NCI-H146 treated with DMSO at 0.1 percent for 48 hours (cell line): ENCODE data around the gene STK35.
"Not testable (repeated sequence)": the region's sequence is repeated elsewhere in the genome, so short reads cannot be mapped to it uniquely, and the experiment has no call there.

Source experiments
- DNase-seq: peaks from one replicate; lab custom pipeline; 2025; ENCODE audit not compliant: unreplicated experiment; lab: John Stamatoyannopoulos, UW

STK35 gene

DNA sequence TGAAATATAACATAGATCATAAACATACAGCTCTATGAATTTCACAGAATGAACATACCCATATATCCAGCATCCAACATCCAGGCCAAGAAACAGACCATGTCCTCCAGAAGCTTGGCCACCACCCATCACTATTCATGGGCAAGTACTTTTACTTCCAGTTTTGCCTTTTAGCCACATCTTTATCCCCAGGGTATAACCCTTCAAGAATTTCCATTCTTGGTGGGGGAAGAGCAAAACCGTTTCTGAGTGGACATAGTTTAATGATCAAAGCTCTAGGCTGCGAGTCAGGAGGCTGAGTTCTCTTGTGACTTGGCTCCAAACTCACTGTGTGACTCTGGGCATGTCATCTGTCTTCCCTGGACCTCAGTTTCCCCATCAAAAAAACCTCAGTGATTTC is 78.3 kb downstream of the STK35 start:
- no peak for DNase-seq

DNA sequence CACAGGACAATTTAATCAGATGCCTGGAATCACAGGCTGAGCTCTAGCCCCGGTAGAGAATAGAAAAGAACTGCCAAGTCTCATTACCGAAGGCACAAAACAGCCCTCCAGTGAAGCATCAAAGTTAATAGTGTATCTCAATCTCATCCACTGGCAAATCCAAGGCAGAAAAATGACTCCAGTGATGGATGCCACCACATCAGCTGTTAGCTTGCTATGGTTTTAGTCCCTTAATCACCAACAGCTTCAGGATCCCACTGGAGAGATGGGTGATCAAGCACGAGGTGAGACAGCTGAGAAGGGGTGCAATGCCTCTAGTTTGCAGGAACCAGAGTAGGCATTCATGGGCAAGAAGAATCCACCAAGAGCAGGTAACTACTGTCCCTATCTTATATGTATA is 81.8 kb downstream of the STK35 start:
- no peak for DNase-seq

DNA sequence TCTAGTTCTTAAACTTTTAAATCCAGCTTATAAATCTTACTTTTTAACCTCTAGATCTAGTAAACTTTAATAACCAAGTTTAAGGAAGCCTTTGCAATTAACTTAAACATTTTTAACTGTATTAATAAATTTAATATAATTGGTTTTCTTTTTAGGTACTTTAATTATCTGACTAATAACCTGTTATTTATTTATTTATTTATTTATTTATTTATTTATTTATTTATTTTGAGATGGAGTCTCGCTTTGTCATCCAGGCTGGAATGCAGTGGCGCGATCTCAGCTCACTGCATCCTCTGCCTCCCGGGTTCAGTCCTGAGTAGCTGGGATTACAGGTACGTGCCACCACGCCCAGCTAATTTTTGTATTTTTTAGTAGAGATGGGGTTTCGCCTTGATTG is 83.3 kb downstream of the STK35 start:
- not testable (repeated sequence) for DNase-seq

DNA sequence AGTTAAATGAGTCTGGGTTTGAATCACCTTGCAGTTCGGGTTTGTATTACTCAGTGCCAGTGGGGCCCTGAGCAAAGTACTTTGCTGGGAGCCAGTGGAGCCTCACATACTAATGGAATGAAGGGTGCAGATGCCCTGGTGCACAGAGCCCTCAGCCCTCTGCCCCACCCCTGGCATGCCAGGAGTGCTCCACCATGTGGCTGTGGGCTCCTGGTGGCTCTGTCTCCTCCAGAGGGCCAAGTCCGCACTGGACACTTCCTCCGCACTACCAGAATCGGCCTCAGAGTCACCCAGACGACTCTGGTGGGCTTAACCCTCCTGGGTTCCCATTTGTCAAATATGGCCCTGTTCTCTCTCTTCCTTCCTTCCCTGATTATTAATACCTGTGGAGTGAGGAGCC is 94.0 kb downstream of the STK35 start:
- no peak for DNase-seq

DNA sequence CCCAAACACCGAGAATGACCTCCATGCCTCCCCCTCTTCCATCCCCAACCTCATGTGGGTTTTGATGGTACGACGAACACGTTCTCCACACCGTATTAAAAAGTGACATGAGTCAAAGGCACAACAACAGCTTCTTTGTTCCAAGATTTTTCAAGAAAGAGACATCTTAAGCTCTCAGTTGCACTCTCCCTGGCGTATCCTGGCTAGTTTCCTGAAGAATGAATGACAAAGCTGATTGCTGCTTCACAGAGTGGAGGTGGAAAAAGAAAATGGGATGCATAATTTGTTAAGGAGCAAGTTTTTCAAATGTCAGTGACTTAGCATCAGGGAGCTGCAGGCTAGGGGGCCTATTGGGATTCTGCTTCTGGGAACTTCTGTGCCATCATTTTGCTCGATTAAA is 95.5 kb downstream of the STK35 start:
- no peak for DNase-seq
